HG03159 (cell line): ENCODE results near the gene ARG2.
A peak's percentile ranks its signal among the peaks of the same experiment; 100 is the strongest.
"Not testable (repeated sequence)": the region's sequence is repeated elsewhere in the genome, so short reads cannot be mapped to it uniquely, and the experiment has no call there.

Experiments
- ATAC-seq: cut with Tn5 transposase; IDR thresholded peaks from one replicate; pipeline ENCODE4 v1.9.1; 2021; ENCODE audit warnings: mild to moderate bottlenecking, moderate library complexity; ENCODE audit not compliant: unreplicated experiment

The ARG2 gene

DNA sequence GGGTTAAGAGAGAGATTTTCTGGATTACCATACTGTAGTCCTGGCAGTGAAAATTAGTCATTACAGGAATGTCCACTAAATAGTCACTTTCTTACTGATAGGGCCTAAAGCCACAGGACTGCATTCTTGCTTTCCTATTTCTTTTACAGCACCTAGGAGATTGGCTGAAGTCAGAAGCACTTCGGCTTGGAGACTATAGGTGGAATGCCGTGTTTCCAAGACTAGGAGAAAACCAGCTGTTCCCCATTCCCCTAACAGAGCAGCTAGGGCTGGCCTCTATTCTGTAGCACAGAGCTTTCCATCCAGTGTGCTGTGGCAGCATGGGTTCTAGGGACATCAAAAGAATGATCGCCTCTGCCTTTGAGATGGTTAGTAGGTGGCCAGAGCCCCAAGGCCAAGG is 34.7 kb upstream of the ARG2 start:
- no peak for ATAC-seq

DNA sequence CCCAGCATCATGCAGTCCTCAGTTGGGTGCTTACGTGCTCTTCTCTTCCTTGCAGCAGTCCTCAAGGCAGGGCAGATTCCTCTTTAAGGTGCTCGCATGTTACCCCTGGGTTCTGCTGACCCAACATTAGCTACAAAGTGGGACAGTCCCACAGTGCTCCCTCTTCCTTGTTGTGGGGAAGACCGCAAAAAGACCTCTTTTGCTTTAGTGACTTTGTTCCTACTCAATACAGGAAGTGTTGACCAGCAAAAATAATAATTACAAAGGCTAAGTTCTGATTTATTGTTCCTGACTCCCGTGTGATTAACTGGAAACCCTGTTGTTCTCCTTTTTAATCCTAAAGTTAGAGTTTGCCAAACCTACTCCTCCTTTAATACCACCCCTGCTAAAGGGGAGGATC is 33.4 kb upstream of the ARG2 start:
- no peak for ATAC-seq

DNA sequence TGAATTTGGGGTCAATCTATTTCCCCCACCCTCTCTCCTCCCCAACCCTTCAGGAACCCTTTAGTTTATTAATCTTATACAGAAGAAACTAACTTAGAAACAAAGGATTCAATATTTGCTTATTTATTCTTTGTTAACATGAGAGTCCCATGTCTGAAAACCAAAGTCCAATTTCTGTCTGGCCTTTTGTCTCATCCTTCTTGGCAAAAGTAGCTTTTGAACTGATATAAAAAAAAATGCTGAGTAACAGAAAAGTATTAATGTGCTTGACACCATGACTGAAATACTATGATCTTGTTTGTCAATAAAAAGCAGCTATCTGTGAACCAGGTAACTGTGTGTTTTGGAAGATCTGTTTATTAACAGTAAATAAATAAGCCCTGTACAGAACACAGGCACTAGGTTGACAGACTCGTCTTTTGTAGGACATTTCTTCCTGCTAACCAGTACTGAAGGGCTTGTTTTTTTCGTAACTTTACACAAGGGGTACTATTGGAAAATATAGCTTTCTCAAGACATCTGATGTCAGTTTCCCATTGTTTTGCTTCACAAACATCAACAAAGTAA is 30.4 kb upstream of the ARG2 start:
- no peak for ATAC-seq

DNA sequence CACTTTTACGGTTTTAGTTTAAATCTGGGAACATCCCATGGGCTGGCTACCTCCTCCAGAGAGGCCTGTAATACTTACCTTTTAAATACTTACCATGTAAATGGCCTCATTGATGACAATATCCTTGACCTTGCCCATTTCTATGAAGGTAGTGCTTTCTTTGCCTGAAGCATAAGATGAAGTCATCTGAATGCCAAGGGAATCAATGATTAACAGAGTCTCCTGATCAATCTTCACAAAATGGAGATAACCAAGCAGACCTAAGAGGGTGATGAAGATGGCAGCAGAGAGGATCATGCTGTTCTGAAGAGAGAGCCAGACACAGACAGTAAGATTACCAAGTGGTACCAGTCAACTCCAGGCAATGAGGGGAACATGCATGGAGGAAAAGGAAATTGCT is 26.1 kb upstream of the ARG2 start:
- ATAC-seq = not testable (repeated sequence)

DNA sequence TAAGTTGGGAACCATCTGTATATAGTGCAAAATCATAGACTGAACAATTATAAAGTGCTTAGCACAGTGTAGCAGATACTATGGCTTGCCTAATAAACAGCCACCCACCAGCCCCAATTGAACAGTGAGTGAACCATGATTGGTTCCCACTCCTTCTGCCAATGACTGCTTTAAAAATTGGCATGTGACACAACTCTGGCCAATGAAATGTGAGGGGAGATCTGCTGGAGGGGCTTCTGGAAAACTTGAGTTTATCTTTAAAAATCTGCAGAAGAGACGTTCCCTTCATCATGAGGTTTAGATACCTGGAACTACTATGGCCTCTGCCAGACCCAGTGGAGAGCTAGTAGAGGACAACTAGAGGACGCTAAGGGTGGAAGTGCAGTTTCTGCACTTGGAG is 24.3 kb upstream of the ARG2 start:
- ATAC-seq = no peak

DNA sequence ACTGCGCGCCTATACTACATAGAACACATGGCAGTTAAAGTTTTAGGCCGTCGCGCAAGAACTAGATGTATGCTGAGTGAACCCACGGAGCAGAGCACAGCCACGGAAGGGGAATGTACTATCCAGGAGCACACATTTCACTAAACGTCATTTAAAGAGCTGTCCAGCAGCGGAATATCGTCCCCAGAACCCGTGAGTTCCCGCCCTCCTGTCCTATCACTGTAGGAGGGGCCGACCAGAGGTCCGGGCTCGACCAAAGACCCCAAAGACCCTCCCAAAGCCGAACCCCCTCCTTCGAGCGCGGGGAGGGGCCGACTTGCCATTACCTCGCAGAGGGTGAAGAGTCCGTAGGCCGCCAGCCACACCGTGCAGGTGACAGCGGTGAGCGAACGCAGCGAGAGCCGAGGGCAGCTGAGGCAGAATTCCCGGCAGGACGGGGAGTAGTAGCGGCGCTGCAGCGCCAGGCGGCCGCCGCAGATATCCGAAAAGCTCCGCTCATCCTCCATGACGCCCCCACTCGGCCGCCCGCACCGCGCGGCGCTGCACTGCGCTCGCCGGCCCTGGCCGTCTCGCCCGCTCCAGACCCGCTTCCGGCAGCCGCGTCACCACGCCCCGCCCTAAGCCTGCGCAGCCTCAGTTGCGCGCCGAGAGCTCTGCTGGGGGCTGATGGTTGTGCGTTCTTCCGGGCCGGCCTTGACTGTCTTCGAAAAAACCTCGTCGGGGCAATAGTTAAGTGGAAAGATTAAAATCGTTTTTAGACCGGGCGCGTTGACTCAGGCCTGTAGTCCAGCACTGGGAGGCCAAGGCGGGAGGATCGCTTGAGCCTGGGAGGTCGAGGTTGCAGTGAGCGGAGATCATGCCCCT is 19.8 kb upstream of the ARG2 start, which contains the start of gene PIGH:
Gene PIGH, minus strand, starts transcription at position 571 of the 864 bp plus-strand sequence. Its CDS starts 65 bp downstream, at position 506.
- ATAC-seq = peak; percentile 96

DNA sequence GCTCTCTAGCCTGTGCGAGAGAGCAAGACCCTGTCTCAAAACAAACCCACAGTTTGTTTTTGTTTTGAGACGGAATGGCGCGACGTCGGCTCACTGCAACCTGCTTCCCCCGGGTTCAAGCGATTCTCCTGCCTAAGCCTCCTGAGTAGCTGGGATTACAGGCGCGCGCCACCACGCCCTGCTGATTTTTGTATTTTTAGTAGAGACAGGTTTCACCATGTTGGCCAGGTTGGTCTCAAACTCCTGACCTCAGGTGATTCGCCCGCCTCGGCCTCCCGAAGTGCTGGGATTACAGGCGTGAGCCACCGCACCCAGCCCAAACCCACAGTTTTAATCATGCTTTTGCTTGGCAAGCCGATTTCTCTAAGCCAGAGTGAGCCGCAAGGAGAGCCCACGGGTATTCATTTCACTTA is 19.2 kb upstream of the ARG2 start:
- not testable (repeated sequence) for ATAC-seq

DNA sequence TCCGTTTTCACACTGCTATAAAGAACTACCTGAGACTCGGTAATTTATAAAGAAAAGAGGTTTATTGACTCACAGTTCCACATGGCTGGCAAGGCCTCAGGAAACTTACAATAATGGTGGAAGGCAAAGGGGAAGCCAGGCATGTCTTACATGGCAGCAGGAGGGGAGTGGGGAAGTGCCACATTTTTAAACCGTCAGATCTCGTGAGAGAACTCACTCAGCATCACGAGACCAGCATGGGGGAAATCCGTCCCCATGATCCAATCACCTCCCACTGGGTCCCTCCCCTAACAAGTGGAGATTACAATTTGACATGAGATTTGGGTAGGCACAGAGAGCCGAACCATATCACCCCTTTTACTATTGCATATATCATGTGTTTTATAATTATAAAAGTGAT is 17.6 kb upstream of the ARG2 start:
- ATAC-seq = no peak

DNA sequence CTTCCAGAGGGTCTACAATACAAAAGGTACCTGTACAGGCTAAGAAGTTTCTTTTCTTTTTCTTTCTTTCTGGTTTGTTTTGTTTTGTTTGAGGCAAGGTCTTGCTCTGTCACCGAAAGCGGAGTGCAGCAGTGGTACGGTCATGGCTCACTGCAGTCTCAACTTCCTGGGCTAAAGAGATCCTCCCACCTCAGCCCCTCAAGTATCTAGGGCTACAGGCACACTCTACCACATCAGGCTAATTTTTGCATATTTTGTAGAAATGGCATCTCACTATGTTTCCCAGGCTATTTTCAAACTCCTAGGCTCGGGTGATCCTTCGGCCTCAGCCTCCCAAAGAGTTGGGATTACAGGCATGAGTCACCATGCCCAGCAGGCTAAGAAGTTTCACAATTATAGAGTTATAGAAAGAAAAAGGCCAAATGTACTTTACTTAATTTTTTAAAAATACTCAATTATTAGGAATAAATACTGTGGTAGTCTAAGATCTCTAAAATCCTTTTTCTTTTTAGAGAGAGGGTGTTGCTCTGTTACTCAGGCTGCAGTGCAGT is 16.6 kb upstream of the ARG2 start:
- ATAC-seq = peak; percentile 67

DNA sequence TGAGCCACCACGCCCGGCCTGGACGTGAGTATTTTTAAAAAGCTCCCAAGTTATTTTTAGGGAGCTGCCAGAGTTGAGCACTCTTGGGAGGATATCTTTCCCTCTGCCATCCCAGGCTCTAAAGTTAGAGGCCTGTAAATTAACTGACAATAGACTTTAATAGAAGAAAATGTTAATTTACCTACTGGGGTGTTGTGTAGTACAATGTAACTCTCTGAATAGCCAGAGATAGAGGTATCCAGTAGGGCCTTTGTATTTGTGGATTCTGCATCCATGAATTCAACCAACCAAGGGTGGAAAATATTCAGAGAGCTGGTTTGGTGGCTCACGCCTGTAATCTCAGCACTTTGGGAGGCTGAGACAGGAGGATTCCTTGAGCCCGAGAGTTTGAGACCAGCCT is 12.1 kb upstream of the ARG2 start:
- no peak for ATAC-seq

DNA sequence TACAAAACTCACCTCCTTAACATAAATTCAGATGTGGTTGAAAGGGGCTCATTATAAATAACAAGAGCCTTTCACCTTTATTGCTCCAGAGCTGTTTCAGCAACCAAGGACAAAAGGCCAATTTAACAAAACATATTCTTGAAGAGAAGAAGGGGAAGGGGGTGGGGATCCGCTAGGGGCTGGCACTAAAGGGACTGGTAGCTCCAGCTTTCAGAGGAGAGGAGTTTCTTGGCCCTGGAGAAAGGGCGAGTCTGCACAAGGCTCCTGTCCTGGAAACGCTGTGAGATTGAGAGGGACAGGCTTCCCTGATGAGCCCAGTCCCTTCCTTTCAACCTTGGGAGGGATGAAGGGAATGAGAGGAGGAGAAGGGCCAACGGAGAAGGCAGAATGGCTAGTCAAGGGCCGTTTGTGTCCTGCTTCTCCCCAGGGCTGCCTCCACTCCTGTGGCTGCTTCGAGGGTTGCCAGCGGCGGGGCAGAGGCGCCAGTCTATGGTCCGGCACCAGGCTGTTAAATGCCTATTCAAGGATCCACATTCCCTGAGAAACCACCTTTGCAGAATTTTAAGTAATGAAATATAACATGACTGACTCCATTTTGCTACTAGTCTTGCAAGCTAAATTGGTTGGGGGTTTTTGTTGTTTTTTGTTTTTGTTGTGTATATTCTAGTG is 9.9 kb upstream of the ARG2 start:
- no peak for ATAC-seq

DNA sequence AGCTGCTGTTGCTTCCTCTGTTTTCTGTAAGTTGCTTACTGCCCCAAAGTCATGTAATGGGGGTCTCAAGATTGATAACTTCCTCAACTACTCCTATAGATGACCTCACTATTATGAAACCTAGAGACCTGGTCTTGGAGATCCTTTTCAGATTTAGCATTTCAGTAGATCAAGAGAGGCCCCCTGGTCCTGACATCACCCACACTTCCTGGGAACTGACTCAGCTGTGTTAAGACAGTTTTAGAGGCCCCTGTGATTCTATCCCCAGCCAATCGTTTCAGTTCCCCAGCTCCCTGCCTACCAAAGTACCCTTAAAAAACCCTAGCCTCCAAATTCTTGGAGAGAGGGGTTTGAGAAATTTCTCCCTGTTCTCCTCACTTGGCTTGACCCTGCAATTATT is 9.2 kb upstream of the ARG2 start:
- ATAC-seq = no peak

DNA sequence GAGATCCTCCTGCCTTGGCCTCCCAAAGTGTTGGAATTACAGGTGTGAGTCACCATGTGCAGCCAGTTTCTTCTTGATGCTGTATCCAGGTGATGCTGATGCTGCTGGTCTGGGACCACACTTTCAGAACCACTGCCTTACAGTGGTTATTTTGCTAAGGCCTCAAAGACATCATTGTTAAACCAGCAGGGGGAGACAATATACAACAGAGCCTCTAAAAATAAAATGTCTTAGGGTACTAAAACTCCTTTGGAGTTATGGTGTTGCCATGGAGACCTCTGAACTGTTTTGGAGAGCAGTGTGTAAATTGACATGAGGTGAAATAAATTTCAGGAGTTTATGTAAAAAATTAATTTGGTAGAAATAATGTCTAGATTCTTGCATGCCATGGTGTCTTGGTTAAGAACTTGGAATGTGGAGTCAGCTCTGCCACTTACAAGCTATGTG is 1.1 kb upstream of the ARG2 start:
- ATAC-seq = peak; percentile 51

DNA sequence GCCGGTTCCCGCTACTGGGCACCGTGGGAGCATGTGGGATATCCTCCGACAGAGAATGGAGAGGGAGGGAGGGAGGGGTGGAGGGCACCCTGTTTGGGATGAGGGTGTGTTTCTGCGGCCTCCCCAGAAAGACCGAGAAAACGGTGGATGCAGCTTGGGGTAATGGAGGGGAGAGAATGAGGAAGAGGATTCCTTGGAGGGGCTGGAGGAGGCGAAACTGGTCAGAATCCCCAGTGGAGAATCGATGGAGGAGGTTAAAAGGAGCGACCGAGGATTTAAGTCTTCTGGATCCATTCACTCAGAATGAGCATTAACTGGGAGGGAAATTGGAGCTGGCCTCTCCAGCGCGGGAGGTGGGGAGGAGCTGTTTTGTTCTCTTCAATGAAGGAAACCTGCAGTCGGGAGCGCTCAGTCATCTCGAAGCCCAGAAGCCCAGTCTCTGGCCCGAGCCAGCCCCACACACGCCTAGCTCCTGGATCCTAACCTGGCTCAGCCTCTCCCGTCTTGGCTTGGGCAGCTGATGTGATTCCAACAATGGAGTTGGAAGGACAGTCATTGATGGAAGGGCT is 581 bp downstream of the ARG2 start:
- ATAC-seq = no peak

DNA sequence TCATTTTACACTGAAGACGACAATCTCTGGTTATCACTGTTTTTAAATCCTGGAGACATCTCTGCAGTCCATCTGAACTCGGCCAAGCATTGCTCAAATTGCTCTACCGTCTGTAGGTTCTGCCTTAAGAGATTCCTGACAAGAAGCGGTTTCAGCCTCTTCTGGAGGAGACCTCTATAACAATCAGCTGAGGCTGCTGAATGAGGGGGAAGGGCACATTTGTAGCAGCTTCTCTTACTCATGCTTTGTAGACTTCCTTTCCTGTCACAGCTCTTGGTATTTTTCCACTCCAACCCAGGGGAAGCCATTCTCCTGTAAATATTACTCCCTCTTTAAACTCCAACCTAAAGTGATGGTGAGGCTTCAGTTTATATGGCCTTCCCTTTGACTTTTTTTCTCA is 3.0 kb downstream of the ARG2 start:
- ATAC-seq = no peak

DNA sequence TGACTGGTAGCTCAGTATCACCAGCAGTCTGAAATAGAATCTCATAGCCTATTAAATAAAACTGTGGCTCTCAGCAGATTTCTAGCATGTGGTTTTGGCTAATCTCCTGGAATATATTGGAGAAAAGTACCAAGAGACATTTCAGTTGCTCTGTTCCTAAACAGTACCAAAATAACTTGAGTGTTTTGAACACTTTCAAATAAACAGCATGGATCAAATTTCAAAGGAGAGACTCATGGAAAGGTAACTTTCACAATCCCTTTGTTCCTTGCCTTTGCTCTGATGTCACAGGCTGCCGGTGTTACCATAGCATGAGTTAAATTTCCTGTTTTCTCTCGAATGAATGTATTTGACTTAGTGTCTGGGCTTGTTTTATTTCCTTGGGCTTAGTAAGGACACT is 3.4 kb downstream of the ARG2 start:
- ATAC-seq = no peak

DNA sequence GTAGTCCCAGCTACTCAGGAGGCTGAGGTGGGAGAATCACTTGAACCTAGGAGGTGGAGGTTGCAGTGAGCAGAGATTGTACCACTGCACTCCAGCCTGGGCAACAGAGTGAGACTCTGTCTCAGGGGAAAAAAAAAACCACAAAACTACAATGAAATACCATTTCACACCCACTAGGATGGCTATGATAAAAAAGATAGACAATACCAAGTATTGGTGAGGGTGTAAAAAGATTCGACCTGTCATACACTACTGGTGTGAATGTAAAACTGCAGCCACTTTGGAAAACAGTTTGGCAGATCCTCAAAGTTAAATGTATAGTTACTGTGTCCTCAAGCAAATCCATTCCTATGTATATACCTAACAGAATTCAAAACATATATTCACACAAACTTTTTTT is 6.4 kb downstream of the ARG2 start:
- not testable (repeated sequence) for ATAC-seq

DNA sequence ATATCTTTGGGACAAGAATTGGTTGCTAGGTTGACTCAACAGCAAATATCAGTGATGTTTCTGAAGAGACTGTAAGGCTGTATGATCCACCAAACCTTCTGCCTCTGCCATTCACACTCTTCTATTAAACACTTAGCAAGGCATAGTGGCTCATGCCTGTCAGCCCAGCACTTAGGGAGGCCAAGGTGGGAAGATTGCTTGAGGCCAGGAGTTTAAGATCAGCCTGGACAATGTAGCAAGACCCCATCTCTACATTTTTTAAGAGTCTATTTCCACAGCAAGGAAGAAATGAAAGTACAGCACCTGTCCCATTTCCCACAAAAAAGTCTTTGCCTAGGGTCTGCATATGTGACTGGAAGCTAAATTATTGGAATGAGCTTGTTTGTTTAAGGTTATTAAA is 7.8 kb downstream of the ARG2 start:
- no peak for ATAC-seq

DNA sequence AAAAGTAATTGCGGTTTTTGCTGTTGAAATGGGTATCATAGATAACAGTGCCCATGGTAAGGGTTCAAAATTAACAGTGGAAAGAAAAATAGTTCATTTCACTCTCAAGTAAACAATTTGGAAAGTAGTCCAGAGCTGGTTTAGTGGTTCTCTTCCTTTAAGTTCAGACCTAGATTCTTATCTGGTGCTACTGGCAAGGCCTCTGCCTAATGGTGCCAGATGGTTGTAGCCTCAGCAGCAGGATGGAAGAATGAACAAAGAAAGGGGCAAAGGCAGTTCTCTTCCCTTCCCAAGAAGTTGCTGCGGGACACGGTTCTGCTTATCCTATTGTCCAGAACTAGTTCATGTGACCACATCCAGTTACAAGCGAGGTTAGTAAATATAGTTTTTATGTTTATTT is 10.5 kb downstream of the ARG2 start:
- no peak for ATAC-seq

DNA sequence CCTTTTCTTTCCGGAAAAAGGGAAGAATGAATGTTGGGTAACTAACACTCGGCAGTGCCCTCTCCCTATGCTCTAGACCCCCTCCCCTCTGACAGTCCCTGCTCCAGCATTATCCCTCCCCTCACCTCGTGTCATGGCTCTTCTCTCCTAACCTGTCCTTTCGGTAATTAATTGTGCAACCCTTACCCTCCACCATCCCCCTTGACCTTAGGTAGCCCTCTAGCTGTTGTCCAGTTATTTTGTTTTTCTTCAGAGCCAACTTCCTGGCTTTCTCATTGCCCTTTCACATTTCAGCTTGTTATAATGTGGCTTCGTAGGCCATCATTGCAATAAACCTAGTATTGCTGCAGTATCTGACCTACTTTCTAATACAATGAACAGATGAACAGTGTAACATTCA is 11.2 kb downstream of the ARG2 start:
- no peak for ATAC-seq

DNA sequence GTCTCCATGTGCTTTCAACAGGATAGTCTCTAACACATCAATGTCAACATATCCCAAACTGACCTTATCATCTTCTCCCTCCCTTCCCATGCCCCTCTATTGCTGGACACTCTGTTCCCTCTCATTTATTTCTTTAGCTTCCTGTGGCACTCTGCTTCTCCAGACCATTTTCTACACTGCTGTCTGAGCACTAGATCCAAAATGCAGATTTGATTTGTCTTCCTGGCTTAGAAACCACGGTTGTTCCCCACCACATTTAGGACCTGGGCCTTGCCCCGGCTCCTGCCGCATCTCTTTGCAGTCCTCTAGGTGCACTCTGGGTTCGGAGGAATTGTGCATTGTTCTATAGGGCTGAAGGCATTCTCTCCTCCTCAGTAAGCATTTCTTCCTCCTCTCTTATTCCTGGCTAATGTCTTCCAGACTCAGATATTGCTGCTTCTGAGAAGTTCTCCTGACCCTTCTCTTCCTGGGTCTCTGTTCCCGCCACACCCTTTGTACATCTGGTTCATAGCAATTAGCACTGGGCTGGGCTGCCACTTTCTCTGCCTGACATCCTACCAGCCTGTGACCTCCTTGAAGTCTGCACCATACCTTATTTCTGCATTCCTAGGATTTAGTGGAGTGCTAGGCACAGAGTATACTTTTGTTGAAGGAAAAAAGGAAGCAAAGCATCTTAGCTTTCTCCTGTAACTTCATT is 13.9 kb downstream of the ARG2 start:
- no peak for ATAC-seq
